ENCODE results near the gene HNRNPA2B1. TPM values are rescaled to one million over a fixed set of nuclear protein-coding genes. Genes with fewer than 3 reads are reported as not detected.
A peak's percentile ranks its signal among the peaks of the same experiment; 100 is the strongest.

The HNRNPA2B1 gene
- 100 to 1,000 TPM; 442 to 823 (median 643) TPM for polyA plus RNA-seq

GRCh38 chr7:26200444-26201246, at the start of gene HNRNPA2B1:
TSS of gene HNRNPA2B1 (minus strand) at chr7:26200746. CDS start at chr7:26200577, 169 bp downstream.
- peak within 1 kb of the TSS; percentile 96 to 100 (median 100) for H3K27ac Mint-ChIP-seq
- H3K4me3 Mint-ChIP-seq, result peak within 1 kb of the TSS; percentile 98 to 100 (median 100)
- peak; percentile 99 for DNase-seq
- H3K9me3 Mint-ChIP-seq, result peaks cover 0 to 4% (median 0%) of the 10 kb centered on the region in 6 donors
- H3K4me1 Mint-ChIP-seq, result peaks cover 73 to 74% of the 10 kb centered on the region in 2 donors
- H3K36me3 Mint-ChIP-seq, result peaks cover 31 to 38% (median 37%) of the 10 kb centered on the region in 3 donors
- peaks cover 37 to 53% (median 48%) of the 10 kb centered on the region in 3 donors for H3K27me3 Mint-ChIP-seq (ENCODE audit: low read depth in 3 of 3)

- Mint-ChIP-seq H3K4me1 (no peaks in the 10 kb centered on the region), H3K27me3 (ENCODE audit: low read depth in 3 of 3) (no peaks in the 10 kb centered on the region), H3K27ac (no peak overlapping the region), H3K36me3 (no peaks in the 10 kb centered on the region), H3K4me3 (no peak overlapping the region), H3K9me3 (no peaks in the 10 kb centered on the region)
- no peak for DNase-seq
These were observed 49.7 kb upstream of the HNRNPA2B1 start for GRCh38 chr7:26250239-26250638.

- H3K36me3 Mint-ChIP-seq, result no peaks in the 10 kb centered on the region
- H3K9me3 Mint-ChIP-seq, result no peaks in the 10 kb centered on the region
- H3K4me3 Mint-ChIP-seq, result no peak overlapping the region
- DNase-seq, result no peak
- no peaks in the 10 kb centered on the region for H3K27me3 Mint-ChIP-seq (ENCODE audit: low read depth in 3 of 3)
- H3K4me1 Mint-ChIP-seq, result no peaks in the 10 kb centered on the region
- H3K27ac Mint-ChIP-seq, result no peak overlapping the region
These were observed 44.6 kb upstream of the HNRNPA2B1 start for GRCh38 chr7:26245150-26245549.

GRCh38 chr7:26238032-26238431, 37.5 kb upstream of the HNRNPA2B1 start:
- Mint-ChIP-seq H3K4me3 (no peak overlapping the region), H3K27ac (no peak overlapping the region), H3K36me3 (no peaks in the 10 kb centered on the region), H3K9me3 (no peaks in the 10 kb centered on the region), H3K4me1 (no peaks in the 10 kb centered on the region), H3K27me3 (ENCODE audit: low read depth in 3 of 3) (peaks cover 0 to 1% (median 0%) of the 10 kb centered on the region in 3 donors)
- DNase-seq, result no peak

GRCh38 chr7:26237035-26237807, 36.7 kb upstream of the HNRNPA2B1 start:
- DNase-seq, result no peak
- Mint-ChIP-seq H3K9me3 (no peaks in the 10 kb centered on the region), H3K27ac (no peak overlapping the region), H3K27me3 (ENCODE audit: low read depth in 3 of 3) (peaks cover 0 to 1% (median 0%) of the 10 kb centered on the region in 3 donors), H3K36me3 (no peaks in the 10 kb centered on the region), H3K4me3 (no peak overlapping the region), H3K4me1 (no peaks in the 10 kb centered on the region)

DNA sequence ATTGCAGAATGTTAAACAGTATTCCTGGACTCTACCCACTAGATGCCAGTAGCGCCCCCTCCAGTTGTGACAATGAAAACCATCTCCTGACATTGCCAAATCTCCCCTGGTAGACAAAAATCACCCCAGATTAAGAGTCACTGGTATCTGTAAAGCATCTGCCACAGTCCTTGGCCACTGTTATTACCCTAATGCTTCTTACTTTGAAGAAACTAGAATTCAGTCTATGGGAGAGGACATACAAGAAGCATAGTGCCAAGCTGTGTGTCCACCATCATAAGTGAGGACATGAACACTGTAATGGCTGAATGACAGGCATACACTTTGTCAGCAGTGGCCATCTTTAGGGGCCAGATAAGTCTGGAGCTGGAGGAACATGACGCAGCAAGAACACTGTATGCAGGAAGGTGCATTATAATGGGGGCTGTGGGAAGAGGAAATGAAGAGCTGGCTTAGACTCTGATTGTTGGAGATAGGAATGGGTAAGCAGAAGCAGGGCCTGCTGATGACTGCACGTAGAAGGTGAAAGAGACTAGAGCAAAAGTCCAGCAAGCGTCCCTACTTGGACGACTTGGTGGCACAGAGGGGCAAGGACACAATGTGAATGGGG, 33.5 kb upstream of the HNRNPA2B1 start:
- no peaks in the 10 kb centered on the region for H3K9me3 Mint-ChIP-seq
- H3K27ac Mint-ChIP-seq, result no peak overlapping the region
- H3K4me1 Mint-ChIP-seq, result no peaks in the 10 kb centered on the region
- DNase-seq, result no peak
- H3K4me3 Mint-ChIP-seq, result no peak overlapping the region
- H3K27me3 Mint-ChIP-seq (ENCODE audit: low read depth in 3 of 3), result peaks cover 0 to 3% (median 1%) of the 10 kb centered on the region in 3 donors
- no peaks in the 10 kb centered on the region for H3K36me3 Mint-ChIP-seq

DNA sequence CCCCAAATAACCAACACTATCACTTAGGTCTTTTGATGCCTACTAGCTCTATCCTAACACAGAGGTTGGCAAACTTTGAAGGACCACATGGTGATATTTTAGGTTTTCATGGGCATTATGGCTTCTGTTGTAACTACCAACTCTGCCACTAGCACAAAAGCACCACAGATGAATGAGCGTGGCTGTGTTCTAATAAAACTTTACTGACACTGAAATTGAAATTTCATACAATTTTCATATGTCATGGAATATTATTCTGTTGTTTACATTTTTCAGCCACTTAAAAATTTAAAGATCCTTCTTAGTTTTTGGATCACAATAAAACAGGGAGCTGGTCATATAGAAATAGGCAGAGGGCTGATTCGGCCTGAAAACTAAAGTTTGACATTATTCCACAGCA, 27.4 kb upstream of the HNRNPA2B1 start:
- Mint-ChIP-seq H3K9me3 (no peaks in the 10 kb centered on the region), H3K27me3 (ENCODE audit: low read depth in 3 of 3) (peaks cover 0 to 4% (median 1%) of the 10 kb centered on the region in 3 donors), H3K4me1 (no peaks in the 10 kb centered on the region), H3K4me3 (no peak overlapping the region), H3K27ac (no peak overlapping the region), H3K36me3 (no peaks in the 10 kb centered on the region)
- DNase-seq, result no peak

- H3K36me3 Mint-ChIP-seq, result no peaks in the 10 kb centered on the region
- no peaks in the 10 kb centered on the region for H3K9me3 Mint-ChIP-seq
- DNase-seq, result no peak
- H3K27ac Mint-ChIP-seq, result no peak overlapping the region
- no peak overlapping the region for H3K4me3 Mint-ChIP-seq
- H3K27me3 Mint-ChIP-seq (ENCODE audit: low read depth in 3 of 3), result peaks cover 0 to 8% (median 0%) of the 10 kb centered on the region in 3 donors
- no peaks in the 10 kb centered on the region for H3K4me1 Mint-ChIP-seq
These were observed 23.8 kb upstream of the HNRNPA2B1 start for GRCh38 chr7:26224359-26224758.

GRCh38 chr7:26216049-26216448, 15.5 kb upstream of the HNRNPA2B1 start:
- peaks cover 0 to 3% (median 0%) of the 10 kb centered on the region in 3 donors for H3K27me3 Mint-ChIP-seq (ENCODE audit: low read depth in 3 of 3)
- no peak overlapping the region for H3K27ac Mint-ChIP-seq
- no peak for DNase-seq
- no peaks in the 10 kb centered on the region for H3K9me3 Mint-ChIP-seq
- H3K4me3 Mint-ChIP-seq, result no peak overlapping the region
- peaks cover 0 to 12% of the 10 kb centered on the region in 2 donors for H3K4me1 Mint-ChIP-seq
- peaks cover 12 to 13% (median 13%) of the 10 kb centered on the region in 3 donors for H3K36me3 Mint-ChIP-seq

- peaks cover 12 to 27% (median 17%) of the 10 kb centered on the region in 3 donors for H3K36me3 Mint-ChIP-seq
- peak overlapping the region in 1 of 6 donors; percentile 15 for H3K27ac Mint-ChIP-seq
- H3K4me3 Mint-ChIP-seq, result no peak overlapping the region
- peaks cover 0 to 3% (median 0%) of the 10 kb centered on the region in 3 donors for H3K27me3 Mint-ChIP-seq (ENCODE audit: low read depth in 3 of 3)
- no peak for DNase-seq
- H3K4me1 Mint-ChIP-seq, result peaks cover 4 to 27% of the 10 kb centered on the region in 2 donors
- no peaks in the 10 kb centered on the region for H3K9me3 Mint-ChIP-seq
These were observed 13.4 kb upstream of the HNRNPA2B1 start for GRCh38 chr7:26213807-26214515.

DNA sequence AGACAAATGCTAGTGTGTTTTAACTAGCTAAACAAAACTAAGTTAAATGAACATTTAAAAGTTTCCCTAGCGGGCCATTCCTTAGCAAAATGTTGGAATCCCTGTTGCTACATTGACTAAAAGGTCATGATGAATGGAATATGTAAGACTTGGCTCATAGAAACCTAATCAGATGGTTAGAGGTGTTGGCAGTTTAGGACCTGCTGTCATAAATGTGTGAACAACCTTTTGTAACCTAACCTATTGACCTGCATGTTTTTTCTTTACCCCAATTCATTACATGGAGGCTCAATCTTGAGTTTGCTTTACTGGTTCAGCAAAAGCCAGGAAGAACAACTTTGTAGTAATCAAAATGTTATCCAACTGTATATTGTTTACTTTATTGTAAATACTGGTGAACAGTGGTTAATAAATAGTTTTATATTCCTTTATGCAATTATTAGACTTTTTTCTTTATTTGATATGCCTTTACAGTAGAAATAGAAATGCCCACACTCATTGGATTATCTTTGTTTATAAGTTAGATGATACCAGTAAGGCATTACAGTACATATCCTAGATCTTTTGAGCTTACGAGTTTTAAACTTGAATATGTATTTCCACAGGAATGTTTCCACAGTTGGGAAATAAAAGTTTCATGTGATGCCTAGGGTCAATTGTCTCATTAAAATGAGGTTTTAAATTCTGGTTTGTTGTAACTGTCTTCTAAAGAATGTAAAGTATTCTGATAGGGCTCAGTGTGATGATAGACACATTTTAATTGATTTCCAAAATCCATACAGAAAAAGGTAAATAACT, 12.6 kb upstream of the HNRNPA2B1 start:
- Mint-ChIP-seq H3K9me3 (no peaks in the 10 kb centered on the region), H3K36me3 (peaks cover 12 to 27% (median 17%) of the 10 kb centered on the region in 3 donors), H3K27me3 (ENCODE audit: low read depth in 3 of 3) (peaks cover 0 to 2% (median 0%) of the 10 kb centered on the region in 3 donors), H3K4me1 (peaks cover 4 to 27% of the 10 kb centered on the region in 2 donors), H3K27ac (peak overlapping the region in 2 of 6 donors; percentile 34 to 47), H3K4me3 (no peak overlapping the region)
- DNase-seq, result no peak

GRCh38 chr7:26208040-26208439, 7.5 kb upstream of the HNRNPA2B1 start:
- Mint-ChIP-seq H3K27me3 (ENCODE audit: low read depth in 3 of 3) (peaks cover 0 to under 1% (median 0%) of the 10 kb centered on the region in 3 donors), H3K36me3 (peaks cover 11 to 42% (median 16%) of the 10 kb centered on the region in 3 donors), H3K27ac (peak overlapping the region in 1 of 6 donors; percentile 62), H3K9me3 (no peaks in the 10 kb centered on the region), H3K4me3 (no peak overlapping the region), H3K4me1 (peaks cover 34 to 66% of the 10 kb centered on the region in 2 donors)
- no peak for DNase-seq
